ENCODE data around the gene RINL. TPM values are rescaled to one million over a fixed set of nuclear protein-coding genes. Genes with fewer than 3 reads are reported as not detected.

RINL gene
- total and polyA plus RNA-seq, 2 of the 8 experiments (the other 6 are each of a cell fraction or from before 2014, with no cell fraction given) = 11.1 to 11.9 TPM

DNA sequence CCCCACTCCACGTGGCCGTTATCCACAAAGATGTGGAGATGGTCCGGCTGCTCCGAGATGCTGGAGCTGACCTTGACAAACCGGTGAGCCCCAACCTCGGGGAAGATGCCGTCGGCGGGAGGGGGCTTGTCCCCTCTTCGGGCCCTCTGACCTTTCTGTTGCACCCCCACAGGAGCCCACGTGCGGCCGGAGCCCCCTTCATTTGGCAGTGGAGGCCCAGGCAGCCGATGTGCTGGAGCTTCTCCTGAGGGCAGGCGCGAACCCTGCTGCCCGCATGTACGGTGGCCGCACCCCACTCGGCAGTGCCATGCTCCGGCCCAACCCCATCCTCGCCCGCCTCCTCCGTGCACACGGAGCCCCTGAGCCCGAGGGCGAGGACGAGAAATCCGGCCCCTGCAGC lies 29.2 kb upstream of the RINL start:
- no peak overlapping the region for H3K4me3 ChIP-seq (ENCODE audit: extremely low read depth in 1 of 4, insufficient read depth in 2 of 4, low read depth in 3 of 4, low read length in 4 of 4)
- DNase-seq (ENCODE audit: low read depth in 1 of 2, low spot score in 2 of 2) (no peak), FAIRE-seq (no peak)
- no peak overlapping the region for H3K14ac ChIP-seq (ENCODE audit: insufficient read length)
- no peak overlapping the region for H2BK5ac ChIP-seq (ENCODE audit: low read depth, low read length)
- no peak overlapping the region for H2BK120ac ChIP-seq (replicated peaks; ENCODE audit: low read depth, low read length)
- H3K9ac ChIP-seq (replicated peaks in 1 of 4; ENCODE audit: extremely low read depth in 1 of 4, low read depth in 3 of 4, low read length in 3 of 4) = no peak overlapping the region
- ChIA-PET POLR2A (ENCODE audit: partially characterized antibody) (interaction anchor here (0.8 to 1.5 kb wide), 3 partner anchors 10 to 27 kb away, joined by 3 to 4 read pairs (median 4); no protein-coding TSS in a partner anchor), CTCF (ENCODE audit: partially characterized antibody) (interaction anchor here (1.2 kb wide), 1 partner anchor 22 kb away, joined by 5 read pairs; no protein-coding TSS in a partner anchor)
- H4K5ac ChIP-seq (ENCODE audit: insufficient read length, low read depth, low read length) = no peak overlapping the region
- peak overlapping the region; percentile 51; the same call in 1 of the 2 replicates for H4K8ac ChIP-seq (ENCODE audit: extremely low read depth, insufficient read depth, low read length)
- H2BK20ac ChIP-seq (ENCODE audit: low read length) = no peak overlapping the region
- no peak overlapping the region for H3K4me2 ChIP-seq (ENCODE audit: insufficient read depth in 1 of 2, low read depth in 2 of 2, low read length in 2 of 2)
- no peak overlapping the region for H3K4ac ChIP-seq (replicated peaks; ENCODE audit: insufficient read length, low read depth, low read length)
- no peak overlapping the region for H2BK12ac ChIP-seq (ENCODE audit: low read depth, low read length)
- H3K27ac ChIP-seq (ENCODE audit: low read depth, low read length) = no peak overlapping the region
- H3K4me1 ChIP-seq (replicated peaks in 1 of 4; ENCODE audit: control insufficient read depth in 3 of 4, insufficient read depth in 4 of 4, low read length in 3 of 4) = peaks cover 0 to 8% (median 1%) of the 10 kb centered on the region in 4 experiments; a peak in 3 of 7 replicates
- H3K56ac ChIP-seq (replicated peaks; ENCODE audit: insufficient read length, low read depth, low read length) = no peak overlapping the region
- no peaks in the 10 kb centered on the region for H3K79me2 ChIP-seq (ENCODE audit: control insufficient read depth in 1 of 2, insufficient read depth in 2 of 2, low read length in 2 of 2)
- no peak overlapping the region for H4K91ac ChIP-seq (replicated peaks; ENCODE audit: insufficient read length, low read length)
- no peak overlapping the region for H3K23ac ChIP-seq (ENCODE audit: insufficient read length)
- 98% methylated on average over 20 of the region's 29 CpGs; no CpG with 5 or more reads in 1 of the 2 experiments for WGBS, 2 experiments (ENCODE audit: extremely low coverage in 1 of 2, insufficient coverage in 1 of 2, insufficient read length in 1 of 2, insufficient replicate concordance in 2 of 2, low coverage in 1 of 2, low lambda C conversion rate in 2 of 2, missing lambda C conversion rate in 1 of 2)
- H3K23me2 ChIP-seq (ENCODE audit: low read depth, low read length) = no peaks in the 10 kb centered on the region; the same call in 1 of the 2 replicates
- peaks cover 0 to 15% (median 1%) of the 10 kb centered on the region in 4 experiments; a peak in 3 of 8 replicates for H3K36me3 ChIP-seq (ENCODE audit: control insufficient read depth in 2 of 4, insufficient read depth in 4 of 4, low read length in 3 of 4)
- no peak overlapping the region for H2BK15ac ChIP-seq (ENCODE audit: low read length)
- no peak overlapping the region for H2AFZ ChIP-seq (ENCODE audit: low read length)
- H2AK5ac ChIP-seq (ENCODE audit: low read depth, low read length) = no peak overlapping the region
- no peaks in the 10 kb centered on the region for H3K79me1 ChIP-seq (ENCODE audit: low read depth, low read length)
- no peak overlapping the region for H3K18ac ChIP-seq (ENCODE audit: extremely low read depth, low read length)
- H4K20me1 ChIP-seq (replicated peaks in 1 of 2; ENCODE audit: control insufficient read depth in 1 of 2, insufficient read depth in 2 of 2, low read length in 2 of 2) = peaks cover 0 to 6% of the 10 kb centered on the region in 2 experiments
- H3K27me3 ChIP-seq (replicated peaks in 1 of 4; ENCODE audit: control insufficient read depth in 3 of 4, extremely low read depth in 1 of 4, insufficient read depth in 3 of 4, low read length in 3 of 4) = no peaks in the 10 kb centered on the region; a peak in 1 of 7 replicates
- no peaks in the 10 kb centered on the region; a peak in 1 of 4 replicates for H3K9me3 ChIP-seq (ENCODE audit: insufficient read depth in 2 of 2, low read depth in 1 of 2, low read length in 1 of 2)

All from H1 (cell line).